ENCODE results near the gene AFM. TPM values are rescaled to one million over a fixed set of nuclear protein-coding genes. Genes with fewer than 3 reads are reported as not detected.
A peak's percentile ranks its signal among the peaks of the same experiment; 100 is the strongest.

The AFM gene
- total RNA-seq, 2 donors from 2014 or later: not detected

DNA sequence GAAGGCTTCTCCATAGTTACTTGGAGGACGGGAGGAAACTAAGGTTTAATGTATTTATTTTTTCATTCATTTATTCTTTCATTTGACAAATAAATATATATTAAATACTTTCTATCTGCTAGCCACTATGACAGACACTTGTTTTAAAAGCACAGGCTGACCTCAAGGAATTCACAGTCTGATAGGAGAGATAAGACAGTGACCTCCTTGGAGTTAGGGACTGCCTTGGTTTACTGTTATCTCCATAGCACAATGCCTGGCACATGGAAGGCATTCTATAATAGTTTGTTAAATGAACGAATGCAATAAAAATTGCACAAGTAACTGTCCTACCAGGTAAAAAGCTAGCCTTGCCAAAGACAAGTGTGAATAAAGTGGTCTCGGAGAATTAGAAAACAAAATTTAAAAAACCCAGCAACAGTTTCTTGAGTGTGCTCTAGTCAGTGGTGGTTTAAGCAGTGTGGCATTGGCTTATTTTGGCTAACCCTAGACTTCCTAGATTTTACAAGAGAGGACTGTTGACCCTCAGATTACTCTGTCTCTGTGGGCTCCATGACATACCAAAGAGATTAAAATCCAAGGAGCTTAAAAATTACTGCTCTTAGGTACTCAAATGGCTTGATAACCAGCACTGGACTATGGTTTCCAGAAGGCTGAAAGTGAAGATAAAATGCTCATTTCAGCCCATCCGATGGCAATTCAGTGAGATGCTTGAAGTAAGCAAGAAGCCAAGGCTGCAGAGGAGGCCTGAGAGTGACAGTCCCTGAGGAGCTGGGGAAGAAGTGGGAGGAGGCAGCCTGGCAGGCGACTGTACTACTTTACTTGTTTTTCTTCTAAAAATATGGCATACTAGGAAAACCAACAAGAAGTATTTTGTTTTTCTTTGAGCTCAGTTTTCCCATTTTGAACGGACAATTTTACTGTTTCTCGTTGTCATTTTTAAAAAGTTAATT, 35.9 kb upstream of the AFM start:
- H3K4me1 ChIP-seq (ENCODE audit: control insufficient read depth in 1 of 2, low read depth in 2 of 2): peaks cover 0 to 8% of the 10 kb centered on the region in 2 donors
- no peaks in the 10 kb centered on the region for H3K9me3 ChIP-seq
- no peak for DNase-seq (ENCODE audit: low spot score)
- no peak overlapping the region for H3K4me3 ChIP-seq
- TF ChIP-seq, protein P1, sequence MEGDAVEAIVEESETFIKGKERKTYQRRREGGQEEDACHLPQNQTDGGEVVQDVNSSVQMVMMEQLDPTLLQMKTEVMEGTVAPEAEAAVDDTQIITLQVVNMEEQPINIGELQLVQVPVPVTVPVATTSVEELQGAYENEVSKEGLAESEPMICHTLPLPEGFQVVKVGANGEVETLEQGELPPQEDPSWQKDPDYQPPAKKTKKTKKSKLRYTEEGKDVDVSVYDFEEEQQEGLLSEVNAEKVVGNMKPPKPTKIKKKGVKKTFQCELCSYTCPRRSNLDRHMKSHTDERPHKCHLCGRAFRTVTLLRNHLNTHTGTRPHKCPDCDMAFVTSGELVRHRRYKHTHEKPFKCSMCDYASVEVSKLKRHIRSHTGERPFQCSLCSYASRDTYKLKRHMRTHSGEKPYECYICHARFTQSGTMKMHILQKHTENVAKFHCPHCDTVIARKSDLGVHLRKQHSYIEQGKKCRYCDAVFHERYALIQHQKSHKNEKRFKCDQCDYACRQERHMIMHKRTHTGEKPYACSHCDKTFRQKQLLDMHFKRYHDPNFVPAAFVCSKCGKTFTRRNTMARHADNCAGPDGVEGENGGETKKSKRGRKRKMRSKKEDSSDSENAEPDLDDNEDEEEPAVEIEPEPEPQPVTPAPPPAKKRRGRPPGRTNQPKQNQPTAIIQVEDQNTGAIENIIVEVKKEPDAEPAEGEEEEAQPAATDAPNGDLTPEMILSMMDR (IDR thresholded peaks at IDR 0.05): no peak
- ATAC-seq (ENCODE audit: insufficient number of reproducible peaks, low FRiP score, low read depth): no peak
- no peak overlapping the region for H3K27ac ChIP-seq
- H3K27me3 ChIP-seq (replicated peaks; ENCODE audit: insufficient read depth): no peaks in the 10 kb centered on the region
- no peaks in the 10 kb centered on the region for H3K36me3 ChIP-seq

DNA sequence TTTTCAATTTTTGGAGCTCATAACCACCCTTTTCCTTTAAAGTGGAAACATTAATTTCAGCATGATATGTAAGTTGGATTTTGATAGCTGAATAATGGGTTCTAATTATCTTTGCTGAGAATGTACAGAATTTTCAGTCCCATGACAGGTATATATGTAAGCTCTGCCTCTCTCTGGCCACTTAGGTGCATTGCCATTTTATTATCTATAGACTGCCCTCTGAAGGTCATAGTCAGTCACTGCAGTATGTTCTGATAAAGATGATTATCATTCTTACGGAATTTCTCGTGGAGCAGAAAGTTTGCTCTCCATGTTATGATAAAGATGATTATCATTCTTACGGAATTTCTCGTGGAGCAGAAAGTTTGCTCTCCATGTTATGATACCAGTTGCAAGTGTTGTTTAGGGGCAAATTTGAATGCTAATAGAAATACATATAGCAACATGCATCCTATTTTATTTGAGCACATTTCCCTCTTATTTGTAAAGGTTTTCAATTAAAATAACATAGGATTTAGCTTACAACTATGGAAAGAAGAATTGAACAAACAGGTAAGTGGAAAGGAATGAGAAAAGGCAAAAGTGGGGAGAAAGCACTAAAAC, 35.1 kb upstream of the AFM start:
- ATAC-seq (ENCODE audit: insufficient number of reproducible peaks, low FRiP score, low read depth) (no peak), DNase-seq (ENCODE audit: low spot score) (no peak)
- Histone ChIP-seq H3K27me3 (replicated peaks; ENCODE audit: insufficient read depth) (no peaks in the 10 kb centered on the region), H3K9me3 (no peaks in the 10 kb centered on the region), H3K4me1 (ENCODE audit: control insufficient read depth in 1 of 2, low read depth in 2 of 2) (peaks cover 4 to 14% of the 10 kb centered on the region in 2 donors), H3K4me3 (no peak overlapping the region), H3K36me3 (no peaks in the 10 kb centered on the region), H3K27ac (no peak overlapping the region)
- TF ChIP-seq, protein P1 (IDR thresholded peaks at IDR 0.05): peak; percentile 29

DNA sequence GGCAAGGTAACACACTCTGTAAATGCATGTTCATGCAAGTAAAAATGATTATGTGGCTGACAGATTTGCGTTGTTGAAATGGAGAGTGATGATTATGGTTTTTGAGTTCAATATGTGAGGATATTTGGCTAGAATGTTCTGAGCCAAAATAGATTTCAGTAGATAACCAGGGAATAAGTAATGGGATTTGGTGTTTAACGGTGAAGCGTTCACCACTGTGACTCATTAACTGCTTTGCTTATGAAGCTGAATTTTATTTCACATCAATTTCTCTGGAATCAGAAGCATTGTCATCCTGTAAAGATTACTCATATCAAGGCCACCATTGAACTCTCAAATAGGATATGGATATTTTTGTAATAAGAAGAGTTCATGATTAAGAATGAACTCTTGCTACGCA, 33.9 kb upstream of the AFM start:
- DNase-seq (ENCODE audit: low spot score) (no peak), ATAC-seq (ENCODE audit: insufficient number of reproducible peaks, low FRiP score, low read depth) (no peak)
- no peak overlapping the region for H3K4me3 ChIP-seq

DNA sequence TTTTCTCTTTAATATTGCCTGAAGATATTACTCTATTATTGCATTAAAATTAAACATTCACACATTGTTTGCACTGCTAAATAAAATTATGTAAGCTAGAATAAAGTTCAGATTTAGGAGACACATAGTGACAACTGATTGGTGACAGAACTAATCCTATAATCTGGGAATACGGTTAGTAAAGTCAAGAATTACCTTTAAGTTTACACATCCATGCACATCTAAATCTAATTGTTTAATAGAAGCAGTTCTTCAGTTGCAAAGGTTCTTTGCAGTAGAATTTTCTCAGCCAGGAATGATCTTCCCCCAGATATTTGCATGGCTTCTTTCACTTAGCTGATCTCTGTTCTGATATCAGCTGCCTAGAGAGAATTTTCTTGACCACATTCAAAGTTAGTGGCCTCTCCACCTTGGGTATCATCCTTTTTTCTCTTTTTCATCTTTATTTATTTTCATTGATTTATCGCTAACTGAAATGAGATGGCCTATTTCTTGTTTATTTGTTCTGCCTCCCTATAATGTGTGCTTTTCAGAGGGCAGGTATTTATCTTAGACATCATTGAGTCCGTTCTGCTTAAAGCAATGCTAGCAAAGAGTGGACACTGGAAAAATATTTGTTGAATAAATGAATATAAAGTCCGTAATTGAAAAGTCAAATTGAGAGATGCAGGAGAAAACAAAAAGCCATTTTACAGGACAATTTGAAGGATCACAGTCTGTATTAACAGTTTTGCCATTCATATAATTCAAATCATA, 32.9 kb upstream of the AFM start:
- Histone ChIP-seq H3K27ac (no peak overlapping the region), H3K4me3 (no peak overlapping the region), H3K36me3 (no peaks in the 10 kb centered on the region), H3K27me3 (replicated peaks; ENCODE audit: insufficient read depth) (no peaks in the 10 kb centered on the region), H3K9me3 (no peaks in the 10 kb centered on the region), H3K4me1 (ENCODE audit: control insufficient read depth in 1 of 2, low read depth in 2 of 2) (peaks cover 4 to 22% of the 10 kb centered on the region in 2 donors)
- ATAC-seq (ENCODE audit: insufficient number of reproducible peaks, low FRiP score, low read depth): no peak
- no peak for DNase-seq (ENCODE audit: low spot score)
- TF ChIP-seq, protein P1 (IDR thresholded peaks at IDR 0.05): no peak

More for the DNA sequence above, 33.9 kb upstream of the AFM start:
- H3K9me3 ChIP-seq: no peaks in the 10 kb centered on the region
- no peak overlapping the region for H3K27ac ChIP-seq
- no peaks in the 10 kb centered on the region for H3K27me3 ChIP-seq (replicated peaks; ENCODE audit: insufficient read depth)
- peaks cover 4 to 15% of the 10 kb centered on the region in 2 donors for H3K4me1 ChIP-seq (ENCODE audit: control insufficient read depth in 1 of 2, low read depth in 2 of 2)
- TF ChIP-seq, protein P1 (IDR thresholded peaks at IDR 0.05): no peak
- no peaks in the 10 kb centered on the region for H3K36me3 ChIP-seq
